GM13976 (cell line): Measurements from ENCODE around the gene VEPH1.

Experiments
- DNase-seq: peaks from one replicate; pipeline ENCODE4 v3.0.0; 2012; ENCODE audit warnings: low spot score
- in situ Hi-C: fragments of 300-500 bp; cut with MboI; formaldehyde crosslinking; loops from one replicate; pipeline ENCODE4 v1.12.0; 2022; ENCODE audit warnings: low sequenced_read_pairs, mixed read lengths, inconsistent platforms; ENCODE audit not compliant: unreplicated experiment
- TF ChIP-seq, protein P1 (sequence below): IDR thresholded peaks from 2 replicates; pipeline ENCODE4 v1.5.1; 2012; ENCODE audit warnings: borderline replicate concordance, mild to moderate bottlenecking; ENCODE audit not compliant: insufficient read depth; ENCODE audit errors: extremely low read depth, missing control alignments, control extremely low read depth

The VEPH1 gene

DNA sequence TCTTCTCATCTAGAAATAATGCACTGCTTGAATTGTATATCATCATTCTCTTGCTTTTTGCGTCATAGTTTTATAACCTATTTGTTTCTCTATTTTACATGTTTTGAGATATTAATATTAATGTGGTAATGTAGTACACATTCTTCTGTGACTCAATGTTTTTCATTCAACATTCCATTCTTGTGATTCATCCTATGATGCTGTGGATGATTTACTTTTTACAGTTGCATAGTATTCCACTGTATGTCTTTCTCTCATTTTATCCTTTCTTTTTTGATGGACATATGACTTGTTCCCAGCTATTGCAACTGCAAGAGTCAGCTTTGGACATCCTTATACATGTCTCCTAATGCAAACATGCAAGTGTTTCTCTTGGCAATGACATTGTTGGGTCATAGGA lies 20.6 kb upstream of the VEPH1 start:
- in situ Hi-C loops = no loop called here
- TF ChIP-seq, protein P1, sequence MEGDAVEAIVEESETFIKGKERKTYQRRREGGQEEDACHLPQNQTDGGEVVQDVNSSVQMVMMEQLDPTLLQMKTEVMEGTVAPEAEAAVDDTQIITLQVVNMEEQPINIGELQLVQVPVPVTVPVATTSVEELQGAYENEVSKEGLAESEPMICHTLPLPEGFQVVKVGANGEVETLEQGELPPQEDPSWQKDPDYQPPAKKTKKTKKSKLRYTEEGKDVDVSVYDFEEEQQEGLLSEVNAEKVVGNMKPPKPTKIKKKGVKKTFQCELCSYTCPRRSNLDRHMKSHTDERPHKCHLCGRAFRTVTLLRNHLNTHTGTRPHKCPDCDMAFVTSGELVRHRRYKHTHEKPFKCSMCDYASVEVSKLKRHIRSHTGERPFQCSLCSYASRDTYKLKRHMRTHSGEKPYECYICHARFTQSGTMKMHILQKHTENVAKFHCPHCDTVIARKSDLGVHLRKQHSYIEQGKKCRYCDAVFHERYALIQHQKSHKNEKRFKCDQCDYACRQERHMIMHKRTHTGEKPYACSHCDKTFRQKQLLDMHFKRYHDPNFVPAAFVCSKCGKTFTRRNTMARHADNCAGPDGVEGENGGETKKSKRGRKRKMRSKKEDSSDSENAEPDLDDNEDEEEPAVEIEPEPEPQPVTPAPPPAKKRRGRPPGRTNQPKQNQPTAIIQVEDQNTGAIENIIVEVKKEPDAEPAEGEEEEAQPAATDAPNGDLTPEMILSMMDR = no peak

GRCh38 chr3:157522648-157523047 lies 19.4 kb upstream of the VEPH1 start:
- TF ChIP-seq, protein P1 = no peak
- no peak for DNase-seq
- in situ Hi-C loops = no loop called here

More for the DNA sequence above, 20.6 kb upstream of the VEPH1 start:
- DNase-seq = no peak

- TF ChIP-seq, protein P1 = no peak
- no peak for DNase-seq
- in situ Hi-C loops = no loop called here
Observed at GRCh38 chr3:157520485-157521150, 17.4 kb upstream of the VEPH1 start.

DNA sequence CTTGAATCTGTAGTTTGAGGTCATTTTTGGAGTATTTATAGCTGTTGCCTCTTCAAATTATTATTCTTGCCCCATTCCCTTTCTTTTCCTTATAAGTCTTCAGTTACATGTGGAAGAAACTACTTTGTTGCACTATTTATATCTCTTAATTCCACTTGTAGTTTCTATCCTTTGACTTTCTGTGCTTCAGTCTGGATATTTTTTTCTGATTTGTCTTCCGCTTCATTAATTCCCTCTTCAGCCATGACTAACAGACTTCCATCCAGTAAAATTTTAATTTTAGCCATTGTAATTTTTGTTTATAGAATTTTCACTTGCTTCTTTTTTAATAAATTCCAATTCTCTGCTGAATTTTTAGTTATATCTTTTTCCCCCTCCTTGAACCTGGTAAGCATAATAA lies 15.7 kb upstream of the VEPH1 start:
- TF ChIP-seq, protein P1 = no peak
- DNase-seq = no peak
- in situ Hi-C loops = no loop called here

- DNase-seq = no peak
- in situ Hi-C loops = no loop called here
- TF ChIP-seq, protein P1 = no peak
Observed at GRCh38 chr3:157516928-157517327, 13.7 kb upstream of the VEPH1 start.

GRCh38 chr3:157515398-157515797 lies 12.2 kb upstream of the VEPH1 start:
- in situ Hi-C loops = no loop called here
- TF ChIP-seq, protein P1 = no peak
- no peak for DNase-seq
